Ascending aorta (tissue), 2 donors: ENCODE data around the gene TOR3A. TPM values are rescaled to one million over a fixed set of nuclear protein-coding genes. Genes with fewer than 3 reads are reported as not detected.
"Not testable (repeated sequence)": the region's sequence is repeated elsewhere in the genome, so short reads cannot be mapped to it uniquely, and the experiment has no call there.

Experiments used
- DNase-seq, 2 donors: peaks; one replicate each; pipeline ENCODE4 v3.0.0-alpha.2; 2019; ENCODE audit warnings: low spot score in 2 of 2
- H3K27ac ChIP-seq, 2 donors: fragments of 200-600 bp; sonication (generic); one replicate each; pipeline ENCODE4 v1.5.1; 2016 to 2017; ENCODE audit warnings: mild to moderate bottlenecking in 1 of 2
- H3K27me3 ChIP-seq: fragments of 200-600 bp; sonication (generic); one replicate; pipeline ENCODE4 v1.5.1; 2017
- H3K36me3 ChIP-seq, 2 donors: fragments of 200-600 bp; sonication (generic); one replicate each; pipeline ENCODE4 v1.5.1; 2016
- H3K4me1 ChIP-seq, 2 donors: fragments of 200-600 bp; sonication (generic); one replicate each; pipeline ENCODE4 v1.5.1; 2016 to 2017; ENCODE audit warnings: mild to moderate bottlenecking in 1 of 2
- H3K4me3 ChIP-seq, 2 donors: fragments of 200-600 bp; sonication (generic); one replicate each; pipeline ENCODE4 v1.5.1; 2016 to 2017; ENCODE audit warnings: mild to moderate bottlenecking in 1 of 2
- H3K9me3 ChIP-seq, 2 donors: fragments of 200-600 bp; sonication (generic); one replicate each; pipeline ENCODE4 v1.5.1; 2016
- CTCF ChIP-seq, 3 experiments: fragments of 200-600 bp in 2 of 3; fragments of 450-650 bp in 1 of 3; sonication (generic) in 2 of 3; IDR thresholded peaks; one replicate each; pipeline ENCODE4 v1.5.1; 2016 to 2019; ENCODE audit warnings: antibody characterized with exemption in 3 of 3, mild to moderate bottlenecking in 1 of 3, moderate library complexity in 1 of 3
- intact Hi-C: fragments of 100-400 bp; cut with DNase I; formaldehyde crosslinking; loops from one replicate; pipeline ENCODE4 v1.15.1; 2023
- total RNA-seq: library from RNA; depleted of rRNA; stranded (reverse); fragments of >200 nt; gene quantifications from one replicate; pipeline ENCODE4 v1.1.0, GENCODE V29; 2016

Gene TOR3A, protein sequence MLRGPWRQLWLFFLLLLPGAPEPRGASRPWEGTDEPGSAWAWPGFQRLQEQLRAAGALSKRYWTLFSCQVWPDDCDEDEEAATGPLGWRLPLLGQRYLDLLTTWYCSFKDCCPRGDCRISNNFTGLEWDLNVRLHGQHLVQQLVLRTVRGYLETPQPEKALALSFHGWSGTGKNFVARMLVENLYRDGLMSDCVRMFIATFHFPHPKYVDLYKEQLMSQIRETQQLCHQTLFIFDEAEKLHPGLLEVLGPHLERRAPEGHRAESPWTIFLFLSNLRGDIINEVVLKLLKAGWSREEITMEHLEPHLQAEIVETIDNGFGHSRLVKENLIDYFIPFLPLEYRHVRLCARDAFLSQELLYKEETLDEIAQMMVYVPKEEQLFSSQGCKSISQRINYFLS
- 109 TPM for total RNA-seq

- H3K4me1 ChIP-seq: peaks cover 0 to 11% of the 10 kb centered on the region in 2 donors
- no peaks in the 10 kb centered on the region for H3K9me3 ChIP-seq
- peak within 1 kb of the TSS; percentile 74 to 84 for H3K4me3 ChIP-seq
- peaks cover 0 to 7% of the 10 kb centered on the region in 2 donors for H3K36me3 ChIP-seq
- TF ChIP-seq CTCF (IDR thresholded peaks at IDR 0.05): peak in 1 of 3 experiments; percentile 2
- peak within 1 kb of the TSS; percentile 83 to 85 for H3K27ac ChIP-seq
- no peaks in the 10 kb centered on the region for H3K27me3 ChIP-seq
- DNase-seq: peak; percentile 76 to 95
- intact Hi-C loops: loop anchor here (1.0 to 10.0 kb wide), 5 partner anchors 39 to 803 kb away; partner anchors contain the start of genes FAM20B and TOR1AIP1
These were observed at the start of gene TOR3A for GRCh38 chr1:179081687-179082332. TSS of gene TOR3A (plus strand) at chr1:179082070. CDS start at chr1:179082129, 59 bp downstream.

GRCh38 chr1:179034720-179035119 is 47.1 kb upstream of the TOR3A start:
- Histone ChIP-seq H3K4me3 (no peak overlapping the region), H3K27ac (no peak overlapping the region), H3K27me3 (no peaks in the 10 kb centered on the region), H3K9me3 (no peaks in the 10 kb centered on the region), H3K4me1 (peaks cover 0 to 2% of the 10 kb centered on the region in 2 donors), H3K36me3 (no peaks in the 10 kb centered on the region)
- intact Hi-C loops: no loop called here
- no peak for DNase-seq
- TF ChIP-seq CTCF (IDR thresholded peaks at IDR 0.05): no peak

- Histone ChIP-seq H3K27ac (no peak overlapping the region), H3K4me3 (no peak overlapping the region), H3K36me3 (no peaks in the 10 kb centered on the region), H3K27me3 (no peaks in the 10 kb centered on the region), H3K4me1 (peaks cover 0 to 2% of the 10 kb centered on the region in 2 donors), H3K9me3 (no peaks in the 10 kb centered on the region)
- no peak for DNase-seq
- no peak for TF ChIP-seq CTCF (IDR thresholded peaks at IDR 0.05)
- intact Hi-C loops: no loop called here
These were observed 44.9 kb upstream of the TOR3A start for GRCh38 chr1:179036844-179037465.

- TF ChIP-seq CTCF (IDR thresholded peaks at IDR 0.05): no peak
These were observed 43.2 kb upstream of the TOR3A start for GRCh38 chr1:179038528-179039281.

DNA sequence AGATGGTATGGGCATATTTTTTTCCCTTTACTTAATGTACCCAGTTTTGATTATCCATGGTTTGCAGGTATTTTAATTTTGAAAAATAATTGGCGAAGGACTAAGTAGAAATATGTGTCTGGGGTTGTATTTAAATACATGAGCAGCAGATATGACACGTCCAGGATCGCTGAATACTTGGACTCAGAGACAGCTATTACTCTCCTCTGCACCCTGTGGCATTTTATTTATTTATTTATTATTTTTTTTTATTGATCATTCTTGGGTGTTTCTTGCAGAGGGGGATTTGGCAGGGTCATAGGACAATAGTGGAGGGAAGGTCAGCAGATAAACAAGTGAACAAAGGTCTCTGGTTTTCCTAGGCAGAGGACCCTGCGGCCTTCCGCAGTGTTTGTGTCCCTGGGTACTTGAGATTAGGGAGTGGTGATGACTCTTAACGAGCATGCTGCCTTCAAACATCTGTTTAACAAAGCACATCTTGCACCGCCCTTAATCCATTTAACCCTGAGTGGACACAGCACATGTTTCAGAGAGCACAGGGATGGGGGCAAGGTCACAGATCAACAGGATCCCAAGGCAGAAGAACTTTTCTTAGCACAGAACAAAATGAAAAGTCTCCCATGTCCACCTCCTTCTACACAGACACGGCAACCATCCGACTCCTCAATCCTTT is 42.2 kb upstream of the TOR3A start:
- DNase-seq, H3K4me1 ChIP-seq, H3K27me3 ChIP-seq, H3K9me3 ChIP-seq, intact Hi-C loops, H3K27ac ChIP-seq, H3K4me3 ChIP-seq: not testable (repeated sequence)
- peaks cover 0 to 10% of the 10 kb centered on the region in 2 donors for H3K36me3 ChIP-seq

More at GRCh38 chr1:179038528-179039281, 43.2 kb upstream of the TOR3A start:
- intact Hi-C loops: no loop called here
- DNase-seq: no peak
- Histone ChIP-seq H3K4me3 (no peak overlapping the region), H3K36me3 (peaks cover 0 to 2% of the 10 kb centered on the region in 2 donors), H3K27me3 (no peaks in the 10 kb centered on the region), H3K27ac (no peak overlapping the region), H3K9me3 (no peaks in the 10 kb centered on the region), H3K4me1 (peaks cover 0 to 2% of the 10 kb centered on the region in 2 donors)

DNA sequence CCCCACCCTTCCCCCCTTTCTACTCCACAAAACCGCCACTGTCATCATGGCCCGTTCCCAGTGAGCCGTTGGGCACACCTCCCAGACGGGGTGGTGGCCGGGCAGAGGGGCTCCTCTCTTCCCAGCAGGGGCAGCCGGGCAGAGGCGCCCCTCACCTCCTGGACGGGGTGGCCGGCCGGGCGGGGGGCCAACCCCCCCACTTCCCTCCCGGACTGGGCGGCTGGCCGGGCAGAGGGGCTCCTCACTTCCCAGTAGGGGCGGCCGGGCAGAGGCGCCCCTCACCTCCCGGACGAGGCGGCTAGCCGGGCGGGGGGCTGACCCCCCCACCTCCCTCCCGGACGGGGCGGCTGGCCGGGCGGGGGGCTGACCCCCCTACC is 41.7 kb upstream of the TOR3A start:
- H3K27ac ChIP-seq, H3K27me3 ChIP-seq, H3K9me3 ChIP-seq, DNase-seq, intact Hi-C loops, H3K4me3 ChIP-seq, H3K4me1 ChIP-seq: not testable (repeated sequence)
- H3K36me3 ChIP-seq: peaks cover 0 to 10% of the 10 kb centered on the region in 2 donors
